Neural cell (in vitro differentiated cells): ENCODE measurements around the gene SIMC1. TPM values are rescaled to one million over a fixed set of nuclear protein-coding genes. Genes with fewer than 3 reads are reported as not detected.

Source experiments
- H2AFZ ChIP-seq: fragments of 200-600, 300-800 bp; sonication (generic), shearing (Covaris generic); 2 replicates; pipeline ENCODE4 v1.6.0; 2014; ENCODE audit warnings: low read depth, mild to moderate bottlenecking, antibody characterized with exemption, low read length, moderate library complexity
- H3F3A ChIP-seq: fragments of 200-600 bp; shearing (Covaris generic); 2 replicates; pipeline ENCODE4 v1.6.1; 2016; ENCODE audit warnings: mild to moderate bottlenecking, moderate library complexity, mixed read lengths, antibody characterized with exemption, low read length; ENCODE audit not compliant: insufficient read depth, poor library complexity, severe bottlenecking
- H3K27ac ChIP-seq: fragments of 200-600, 300-800 bp; sonication (generic), shearing (Covaris generic); 2 replicates; pipeline ENCODE4 v1.5.1; 2014; ENCODE audit warnings: mild to moderate bottlenecking, low read length, moderate library complexity
- H3K27me3 ChIP-seq: fragments of 300-800, 200-600 bp; sonication (generic), shearing (Covaris generic); 2 replicates; pipeline ENCODE4 v1.6.0; 2014; ENCODE audit warnings: mild to moderate bottlenecking, low read depth, low read length, moderate library complexity; ENCODE audit not compliant: insufficient read depth
- H3K36me3 ChIP-seq: fragments of 300-800, 200-600 bp; sonication (generic), shearing (Covaris generic); 2 replicates; pipeline ENCODE4 v1.5.1; 2014; ENCODE audit warnings: mild to moderate bottlenecking, antibody characterized with exemption, low read length, moderate library complexity; ENCODE audit not compliant: insufficient read depth
- H3K4me2 ChIP-seq: fragments of 300-800, 200-600 bp; sonication (generic), shearing (Covaris generic); 2 replicates; pipeline ENCODE4 v1.6.0; 2014; ENCODE audit warnings: mild to moderate bottlenecking, low read length
- H3K4me3 ChIP-seq: fragments of 300-800, 200-600 bp; sonication (generic), shearing (Covaris generic); 2 replicates; pipeline ENCODE4 v1.5.1; 2014; ENCODE audit warnings: mild to moderate bottlenecking, low read length, moderate library complexity
- H3K79me2 ChIP-seq: fragments of 200-600 bp; shearing (Covaris generic); replicated peaks from 2 replicates; pipeline ENCODE4 v1.6.0; 2014; ENCODE audit warnings: mild to moderate bottlenecking, low read length, moderate library complexity; ENCODE audit not compliant: insufficient read depth
- H3K9ac ChIP-seq: fragments of 300-800, 200-600 bp; sonication (generic), shearing (Covaris generic); 2 replicates; pipeline ENCODE4 v1.6.1; 2016; ENCODE audit warnings: mild to moderate bottlenecking, low read length, mixed read lengths
- H3K9me2 ChIP-seq: fragments of 200-600 bp; shearing (Covaris generic); 2 replicates; pipeline ENCODE4 v1.6.1; 2016; ENCODE audit warnings: mild to moderate bottlenecking, low read length, mixed read lengths; ENCODE audit not compliant: insufficient read depth
- H3K9me3 ChIP-seq: fragments of 200-600, 300-800 bp; sonication (generic), shearing (Covaris generic); 2 replicates; pipeline ENCODE4 v1.6.1; 2016; ENCODE audit warnings: mild to moderate bottlenecking, mixed run types, low read length, moderate library complexity, mixed read lengths
- H4K20me1 ChIP-seq: fragments of 200-600 bp; shearing (Covaris generic); 2 replicates; pipeline ENCODE4 v1.6.1; 2016; ENCODE audit warnings: mild to moderate bottlenecking, mixed run types; ENCODE audit not compliant: insufficient read depth
- EP300 ChIP-seq: fragments of 450-650 bp; conservative IDR thresholded peaks from 2 replicates; pipeline ENCODE4 v1.6.1; 2014; ENCODE audit warnings: antibody characterized with exemption, mild to moderate bottlenecking, moderate library complexity; ENCODE audit not compliant: poor library complexity, severe bottlenecking
- EZH2 ChIP-seq: fragments of 200-600, 300-800 bp; shearing (Covaris generic), sonication (generic); IDR thresholded peaks from 2 replicates; pipeline ENCODE4 v1.6.1; 2014; ENCODE audit warnings: antibody characterized with exemption, low read length, borderline replicate concordance, mild to moderate bottlenecking; ENCODE audit not compliant: insufficient read depth, poor library complexity, severe bottlenecking
- MXI1 ChIP-seq: fragments of 450-650 bp; conservative IDR thresholded peaks from 2 replicates; pipeline ENCODE4 v1.6.1; 2014; ENCODE audit warnings: antibody characterized with exemption, mild to moderate bottlenecking; ENCODE audit not compliant: poor library complexity, severe bottlenecking
- POLR2AphosphoS5 ChIP-seq: IDR thresholded peaks from 2 replicates; pipeline ENCODE4 v1.6.1; 2012
- RAD21 ChIP-seq: fragments of 450-650 bp; conservative IDR thresholded peaks from 2 replicates; pipeline ENCODE4 v1.6.1; 2014; ENCODE audit warnings: antibody characterized with exemption, mild to moderate bottlenecking, moderate library complexity
- SMC3 ChIP-seq: fragments of 450-650 bp; conservative IDR thresholded peaks from 2 replicates; pipeline ENCODE4 v1.6.1; 2014; ENCODE audit warnings: antibody characterized with exemption, mild to moderate bottlenecking, moderate library complexity; ENCODE audit not compliant: poor library complexity
- TAF1 ChIP-seq: IDR thresholded peaks from 2 replicates; pipeline ENCODE4 v1.6.1; 2012; ENCODE audit warnings: low read depth
- polyA plus RNA-seq: library from polyadenylated mRNA; depleted of rRNA; stranded (reverse); fragments of >200 nt; gene quantifications from 2 replicates; pipeline ENCODE4 v1.2.3, GENCODE V29; 2014
- TF ChIP-seq, protein P1 (sequence below): IDR thresholded peaks from 2 replicates; pipeline ENCODE4 v1.6.1; 2012; ENCODE audit warnings: borderline replicate concordance
- TF ChIP-seq, protein P2 (sequence below): fragments of 450-650 bp; IDR thresholded peaks from 2 replicates; pipeline ENCODE4 v1.5.1; 2014; ENCODE audit warnings: antibody characterized with exemption, mild to moderate bottlenecking, moderate library complexity; ENCODE audit not compliant: poor library complexity, severe bottlenecking

Gene SIMC1
- polyA plus RNA-seq, 1 donor from 2014 or later = 20.7 TPM

DNA sequence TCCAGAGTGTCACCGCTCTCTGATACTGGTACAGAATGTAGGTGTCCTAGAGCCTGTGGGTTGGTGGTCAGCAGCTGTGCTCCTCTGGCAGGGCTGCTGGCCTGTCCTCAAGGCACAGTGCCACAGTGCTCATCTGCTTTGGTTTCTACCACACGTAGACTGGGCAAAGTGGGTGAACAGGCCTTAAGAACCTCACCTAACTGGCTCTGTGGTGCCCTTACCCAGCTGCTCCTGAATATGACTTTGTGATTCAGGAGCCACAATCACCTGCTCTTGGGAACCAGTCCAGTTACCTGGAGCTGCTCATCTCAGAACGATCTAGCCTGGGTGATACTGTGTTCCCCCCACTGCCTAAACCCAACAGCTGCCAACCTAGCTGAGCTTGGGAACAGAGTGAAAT, 143.8 kb downstream of the SIMC1 start:
- H4K20me1 ChIP-seq = no peaks in the 10 kb centered on the region
- no peaks in the 10 kb centered on the region for H3F3A ChIP-seq
- H3K9me2 ChIP-seq = no peaks in the 10 kb centered on the region
- no peak overlapping the region for H3K27ac ChIP-seq
- TF ChIP-seq EP300 = no peak
- no peak for TF ChIP-seq EZH2
- TF ChIP-seq TAF1 = no peak
- TF ChIP-seq, protein P1, sequence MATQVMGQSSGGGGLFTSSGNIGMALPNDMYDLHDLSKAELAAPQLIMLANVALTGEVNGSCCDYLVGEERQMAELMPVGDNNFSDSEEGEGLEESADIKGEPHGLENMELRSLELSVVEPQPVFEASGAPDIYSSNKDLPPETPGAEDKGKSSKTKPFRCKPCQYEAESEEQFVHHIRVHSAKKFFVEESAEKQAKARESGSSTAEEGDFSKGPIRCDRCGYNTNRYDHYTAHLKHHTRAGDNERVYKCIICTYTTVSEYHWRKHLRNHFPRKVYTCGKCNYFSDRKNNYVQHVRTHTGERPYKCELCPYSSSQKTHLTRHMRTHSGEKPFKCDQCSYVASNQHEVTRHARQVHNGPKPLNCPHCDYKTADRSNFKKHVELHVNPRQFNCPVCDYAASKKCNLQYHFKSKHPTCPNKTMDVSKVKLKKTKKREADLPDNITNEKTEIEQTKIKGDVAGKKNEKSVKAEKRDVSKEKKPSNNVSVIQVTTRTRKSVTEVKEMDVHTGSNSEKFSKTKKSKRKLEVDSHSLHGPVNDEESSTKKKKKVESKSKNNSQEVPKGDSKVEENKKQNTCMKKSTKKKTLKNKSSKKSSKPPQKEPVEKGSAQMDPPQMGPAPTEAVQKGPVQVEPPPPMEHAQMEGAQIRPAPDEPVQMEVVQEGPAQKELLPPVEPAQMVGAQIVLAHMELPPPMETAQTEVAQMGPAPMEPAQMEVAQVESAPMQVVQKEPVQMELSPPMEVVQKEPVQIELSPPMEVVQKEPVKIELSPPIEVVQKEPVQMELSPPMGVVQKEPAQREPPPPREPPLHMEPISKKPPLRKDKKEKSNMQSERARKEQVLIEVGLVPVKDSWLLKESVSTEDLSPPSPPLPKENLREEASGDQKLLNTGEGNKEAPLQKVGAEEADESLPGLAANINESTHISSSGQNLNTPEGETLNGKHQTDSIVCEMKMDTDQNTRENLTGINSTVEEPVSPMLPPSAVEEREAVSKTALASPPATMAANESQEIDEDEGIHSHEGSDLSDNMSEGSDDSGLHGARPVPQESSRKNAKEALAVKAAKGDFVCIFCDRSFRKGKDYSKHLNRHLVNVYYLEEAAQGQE = no peak
- TF ChIP-seq, protein P2, sequence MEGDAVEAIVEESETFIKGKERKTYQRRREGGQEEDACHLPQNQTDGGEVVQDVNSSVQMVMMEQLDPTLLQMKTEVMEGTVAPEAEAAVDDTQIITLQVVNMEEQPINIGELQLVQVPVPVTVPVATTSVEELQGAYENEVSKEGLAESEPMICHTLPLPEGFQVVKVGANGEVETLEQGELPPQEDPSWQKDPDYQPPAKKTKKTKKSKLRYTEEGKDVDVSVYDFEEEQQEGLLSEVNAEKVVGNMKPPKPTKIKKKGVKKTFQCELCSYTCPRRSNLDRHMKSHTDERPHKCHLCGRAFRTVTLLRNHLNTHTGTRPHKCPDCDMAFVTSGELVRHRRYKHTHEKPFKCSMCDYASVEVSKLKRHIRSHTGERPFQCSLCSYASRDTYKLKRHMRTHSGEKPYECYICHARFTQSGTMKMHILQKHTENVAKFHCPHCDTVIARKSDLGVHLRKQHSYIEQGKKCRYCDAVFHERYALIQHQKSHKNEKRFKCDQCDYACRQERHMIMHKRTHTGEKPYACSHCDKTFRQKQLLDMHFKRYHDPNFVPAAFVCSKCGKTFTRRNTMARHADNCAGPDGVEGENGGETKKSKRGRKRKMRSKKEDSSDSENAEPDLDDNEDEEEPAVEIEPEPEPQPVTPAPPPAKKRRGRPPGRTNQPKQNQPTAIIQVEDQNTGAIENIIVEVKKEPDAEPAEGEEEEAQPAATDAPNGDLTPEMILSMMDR = no peak
- no peak for TF ChIP-seq SMC3
- TF ChIP-seq MXI1 = no peak
- no peak for TF ChIP-seq POLR2AphosphoS5
- TF ChIP-seq RAD21 = no peak
- H3K4me3 ChIP-seq = no peak overlapping the region
- H3K27me3 ChIP-seq = no peaks in the 10 kb centered on the region
- no peak overlapping the region for H2AFZ ChIP-seq
- no peaks in the 10 kb centered on the region for H3K9me3 ChIP-seq
- H3K36me3 ChIP-seq = no peaks in the 10 kb centered on the region
- H3K9ac ChIP-seq = no peak overlapping the region
- no peak overlapping the region for H3K4me2 ChIP-seq
- H3K79me2 ChIP-seq = peaks cover under 1% of the 10 kb centered on the region

GRCh38 chr5:176382721-176383120, 144.5 kb downstream of the SIMC1 start:
- H3K4me3 ChIP-seq = no peak overlapping the region
- no peaks in the 10 kb centered on the region for H3F3A ChIP-seq
- H2AFZ ChIP-seq = no peak overlapping the region
- no peaks in the 10 kb centered on the region for H3K36me3 ChIP-seq
- no peak overlapping the region for H3K9ac ChIP-seq
- H3K27me3 ChIP-seq = no peaks in the 10 kb centered on the region
- peaks cover 8% of the 10 kb centered on the region for H3K79me2 ChIP-seq
- no peaks in the 10 kb centered on the region for H4K20me1 ChIP-seq
- H3K9me3 ChIP-seq = no peaks in the 10 kb centered on the region
- no peaks in the 10 kb centered on the region for H3K9me2 ChIP-seq
- TF ChIP-seq, protein P2 = no peak
- TF ChIP-seq RAD21 (no peak), MXI1 (no peak), SMC3 (no peak), POLR2AphosphoS5 (no peak), EZH2 (no peak), TAF1 (no peak), EP300 (no peak)
- TF ChIP-seq, protein P1 = no peak
- H3K4me2 ChIP-seq = no peak overlapping the region
- H3K27ac ChIP-seq = no peak overlapping the region
